ENCODE data around the gene CNTNAP3B.
"Not testable (repeated sequence)": the region's sequence is repeated elsewhere in the genome, so short reads cannot be mapped to it uniquely, and the experiment has no call there.

The CNTNAP3B gene

DNA sequence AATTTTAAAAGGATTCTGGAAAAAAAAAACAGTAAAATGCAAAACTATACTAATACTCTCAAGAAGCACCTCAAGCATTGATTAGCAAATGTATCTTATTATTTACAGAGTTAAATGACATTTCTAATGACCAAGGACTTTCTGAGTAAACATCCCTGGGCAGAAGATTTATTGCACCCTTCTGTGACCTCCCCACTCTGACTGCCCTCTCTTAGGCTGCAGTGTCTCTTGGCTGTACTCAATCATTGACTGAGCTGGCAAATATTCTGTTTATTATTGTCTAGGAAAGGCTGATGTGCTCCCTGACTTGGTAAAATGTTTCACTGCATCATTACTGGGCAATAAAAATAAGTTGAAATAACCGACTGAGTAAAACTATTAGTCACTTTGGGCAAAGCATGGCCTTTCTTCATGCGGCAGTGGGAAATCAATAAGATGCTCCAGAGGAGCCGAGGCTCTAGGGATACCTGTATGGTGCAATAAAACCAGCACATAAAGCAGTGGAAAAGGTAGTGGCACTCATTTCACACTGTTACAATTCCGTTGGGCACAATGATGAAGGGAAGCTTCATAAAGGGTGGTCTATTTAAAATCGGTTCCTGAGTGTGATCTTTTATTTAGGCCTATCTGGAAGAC lies 151.1 kb downstream of the CNTNAP3B start:
- DNase-seq (ENCODE audit: low read depth in 2 of 2): not testable (repeated sequence)

DNA sequence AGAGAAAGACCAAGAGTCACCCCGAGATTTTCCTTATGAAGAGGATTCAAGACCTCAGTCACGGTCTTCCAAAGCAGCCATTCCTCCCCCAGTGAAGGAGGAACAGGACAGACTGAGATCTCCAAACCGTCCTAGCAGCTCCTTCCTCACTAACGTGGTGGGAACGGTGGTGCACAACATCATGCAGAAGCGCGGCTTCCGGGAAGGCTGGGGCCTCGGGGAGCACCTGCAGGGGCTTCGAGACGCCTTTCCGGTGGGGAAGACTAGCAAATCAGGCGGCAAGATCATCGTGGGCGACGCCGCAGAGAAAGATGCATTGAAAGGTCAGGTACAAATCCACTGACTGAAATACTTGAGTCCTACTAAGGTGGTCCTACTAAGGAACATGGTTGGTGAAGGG lies 154.3 kb downstream of the CNTNAP3B start:
- DNase-seq (ENCODE audit: low read depth in 2 of 2): not testable (repeated sequence)

GRCh38 chr9:41953007-41953406 lies 176.2 kb downstream of the CNTNAP3B start:
- not testable (repeated sequence) for DNase-seq (ENCODE audit: low read depth in 2 of 2)

GRCh38 chr9:41941738-41942137 lies 187.5 kb downstream of the CNTNAP3B start:
- not testable (repeated sequence) for DNase-seq (ENCODE audit: low read depth in 2 of 2)

DNA sequence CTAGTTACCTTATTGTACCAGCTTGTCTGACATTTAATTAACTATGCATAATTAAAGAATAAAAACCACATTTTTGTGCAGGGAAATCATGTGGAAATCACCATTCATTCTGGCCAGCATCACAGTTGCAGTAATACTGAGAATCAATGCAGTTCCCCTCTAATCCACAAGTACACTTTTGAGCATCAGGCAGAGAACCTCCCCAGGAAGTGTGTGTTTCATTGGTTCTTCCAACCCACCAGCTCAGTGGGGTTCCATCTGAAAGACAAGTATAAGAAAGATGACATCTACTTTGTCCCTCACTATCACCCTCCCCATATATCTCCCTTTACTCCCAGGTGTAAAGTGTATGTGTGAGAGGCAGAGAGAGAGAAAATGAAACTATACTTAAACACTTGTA lies 191.1 kb downstream of the CNTNAP3B start:
- DNase-seq (ENCODE audit: low read depth in 2 of 2): not testable (repeated sequence)

GRCh38 chr9:41935727-41936126 lies 193.5 kb downstream of the CNTNAP3B start:
- DNase-seq (ENCODE audit: low read depth in 2 of 2): not testable (repeated sequence)

GRCh38 chr9:41929172-41929571 lies 200.1 kb downstream of the CNTNAP3B start:
- not testable (repeated sequence) for DNase-seq (ENCODE audit: low read depth in 2 of 2)

GRCh38 chr9:41917374-41917773 lies 211.9 kb downstream of the CNTNAP3B start:
- DNase-seq (ENCODE audit: low read depth in 2 of 2): not testable (repeated sequence)

DNA sequence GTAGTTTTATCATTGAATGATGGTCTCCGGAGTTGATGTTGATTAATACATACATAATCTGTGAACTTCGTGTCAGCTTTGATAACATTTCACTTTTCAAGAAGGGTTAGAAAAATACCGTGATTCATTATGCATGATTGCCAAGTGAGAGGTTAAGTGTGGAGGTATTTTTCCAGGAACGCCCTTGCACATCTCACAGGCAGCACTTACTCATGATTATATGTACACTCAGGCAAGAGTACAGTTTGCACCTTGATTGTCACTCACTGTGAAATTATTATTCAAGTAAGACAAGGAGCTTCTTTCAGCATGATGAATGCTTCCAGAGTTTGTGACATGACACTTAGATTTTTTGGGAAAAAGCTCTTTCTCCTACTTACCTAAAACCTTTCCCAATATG lies 223.7 kb downstream of the CNTNAP3B start:
- not testable (repeated sequence) for DNase-seq (ENCODE audit: low read depth in 2 of 2)

DNA sequence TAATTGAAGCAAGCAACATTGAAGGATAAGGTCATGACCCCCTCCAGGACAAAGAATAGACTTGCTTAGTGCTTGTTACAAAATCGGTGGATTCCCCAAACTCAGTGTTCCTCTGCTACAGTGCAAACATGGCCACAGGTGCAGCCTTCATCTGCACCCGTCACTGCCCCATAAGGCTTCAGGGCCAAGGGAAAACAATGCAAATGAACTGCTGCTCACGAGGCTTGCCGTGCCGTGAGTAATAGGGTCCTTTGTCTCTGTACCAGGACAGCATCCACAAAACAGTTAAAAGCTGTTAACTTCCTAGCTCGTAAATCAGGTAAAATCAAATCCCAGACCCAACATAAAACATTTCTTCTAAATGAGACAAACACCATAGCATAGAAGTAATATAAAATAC lies 226.5 kb downstream of the CNTNAP3B start:
- not testable (repeated sequence) for DNase-seq (ENCODE audit: low read depth in 2 of 2)

GRCh38 chr9:41898720-41899343 lies 230.4 kb downstream of the CNTNAP3B start:
- not testable (repeated sequence) for DNase-seq (ENCODE audit: low read depth in 2 of 2)

- DNase-seq (ENCODE audit: low read depth in 2 of 2): not testable (repeated sequence)
Observed at GRCh38 chr9:41874557-41874956, 254.7 kb downstream of the CNTNAP3B start.

- not testable (repeated sequence) for DNase-seq (ENCODE audit: low read depth in 2 of 2)
Observed at GRCh38 chr9:41855422-41855821, 273.8 kb downstream of the CNTNAP3B start.

GRCh38 chr9:41851848-41852740 lies 277.1 kb downstream of the CNTNAP3B start:
- DNase-seq (ENCODE audit: low read depth in 2 of 2): not testable (repeated sequence)

DNA sequence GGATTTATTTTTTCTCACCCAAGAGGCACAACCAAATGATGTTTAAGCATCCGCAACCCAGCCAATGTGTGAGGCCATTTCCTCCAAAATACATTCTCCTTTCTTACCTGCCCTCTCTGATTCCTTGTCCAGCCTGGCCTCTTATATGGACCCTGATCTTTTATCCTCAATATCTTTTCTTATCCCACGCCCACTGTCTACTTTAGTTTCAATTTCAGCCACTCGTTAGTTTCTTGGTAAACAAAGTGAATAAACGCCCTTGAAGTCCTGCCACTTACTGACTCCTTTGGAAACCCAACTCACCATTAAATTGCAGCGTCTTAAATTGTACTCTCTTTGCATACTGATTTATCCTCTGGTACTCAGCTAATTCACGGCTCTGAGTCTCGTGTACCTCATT lies 281.4 kb downstream of the CNTNAP3B start:
- not testable (repeated sequence) for DNase-seq (ENCODE audit: low read depth in 2 of 2)
